OCI-M2 (cell line): Measurements from ENCODE around the gene SPOCK1.

ENCODE experiments used
- DNase-seq: peaks from one replicate; lab custom pipeline; 2025; ENCODE audit not compliant: unreplicated experiment; lab: John Stamatoyannopoulos, UW

Gene SPOCK1

DNA sequence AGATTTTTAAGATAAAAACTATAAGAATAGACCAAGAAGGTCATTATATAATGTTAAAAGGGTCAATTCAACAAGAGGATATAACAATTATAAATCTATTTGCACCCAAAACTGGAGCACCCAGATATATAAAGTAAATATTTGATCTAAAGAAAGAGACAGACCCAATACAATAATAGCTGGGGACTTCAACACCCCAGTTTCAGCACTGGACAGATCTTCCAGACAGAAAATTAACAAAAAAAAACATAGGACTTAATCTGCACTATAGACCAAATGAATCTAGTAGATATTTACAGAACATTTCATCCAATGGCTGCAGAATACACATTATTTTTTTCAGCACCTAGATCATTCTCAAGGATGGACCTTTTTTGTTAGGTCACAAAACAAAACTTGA, 331.9 kb downstream of the SPOCK1 start:
- no peak for DNase-seq

GRCh38 chr5:137164961-137165360, 334.2 kb downstream of the SPOCK1 start:
- no peak for DNase-seq

DNA sequence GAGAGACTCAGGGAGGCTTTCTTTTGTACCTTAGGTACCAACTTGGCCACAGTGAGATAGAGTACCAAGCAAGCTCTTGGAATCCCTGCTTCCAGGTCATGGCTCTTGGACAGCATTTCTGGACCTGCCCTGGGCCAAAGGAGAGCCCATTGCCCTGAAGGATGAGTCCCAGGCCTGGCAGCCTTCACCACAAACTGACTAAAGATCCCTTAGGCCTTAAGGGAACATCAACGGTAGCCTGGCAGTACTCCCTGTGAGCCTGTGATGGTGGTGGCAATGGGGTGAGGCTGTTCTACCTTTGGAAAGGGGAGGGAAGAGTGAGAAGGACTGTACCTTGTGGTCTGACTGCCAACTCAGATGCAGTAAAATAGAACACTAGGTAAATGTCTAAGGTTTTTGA, 334.6 kb downstream of the SPOCK1 start:
- DNase-seq, result no peak

DNA sequence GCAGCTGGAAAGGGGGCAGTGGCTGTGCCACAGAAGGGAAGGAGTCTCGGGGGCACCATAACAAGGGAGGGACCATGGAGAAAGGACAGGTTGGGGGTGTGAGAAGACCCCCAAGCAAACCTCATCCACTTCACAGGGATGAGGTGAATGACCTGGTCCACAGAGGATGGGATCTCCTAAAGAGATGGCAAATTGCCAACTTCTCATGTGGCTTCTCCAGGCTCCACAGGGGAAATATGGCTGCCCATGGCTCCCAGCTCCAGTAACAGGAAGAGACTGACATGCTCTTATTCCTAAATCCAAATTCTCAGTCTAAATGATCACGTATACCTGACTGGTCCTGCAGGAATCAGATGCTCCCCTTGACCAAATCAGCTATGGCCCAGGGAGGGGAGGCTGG, 340.4 kb downstream of the SPOCK1 start:
- DNase-seq, result no peak

DNA sequence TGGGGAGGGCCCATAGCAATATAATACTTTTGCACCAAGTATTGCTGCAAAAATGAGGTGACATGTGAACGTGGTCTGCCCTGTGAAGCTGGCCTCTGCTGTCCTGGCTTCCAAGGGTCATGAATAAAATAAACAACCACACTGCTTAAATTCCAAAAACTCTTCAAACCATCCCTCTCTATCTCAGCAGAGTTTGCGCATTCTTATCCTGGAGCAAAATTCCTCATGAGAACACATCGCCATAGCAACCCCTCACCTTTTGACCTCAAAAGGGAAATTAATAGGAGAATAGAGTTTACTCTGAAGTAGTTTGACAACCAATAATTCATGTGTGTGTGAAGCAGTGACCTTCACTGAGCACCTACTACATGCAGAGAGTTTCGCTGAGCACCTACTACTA, 342.9 kb downstream of the SPOCK1 start:
- DNase-seq, result no peak

GRCh38 chr5:137155261-137156000, 343.7 kb downstream of the SPOCK1 start:
- no peak for DNase-seq

DNA sequence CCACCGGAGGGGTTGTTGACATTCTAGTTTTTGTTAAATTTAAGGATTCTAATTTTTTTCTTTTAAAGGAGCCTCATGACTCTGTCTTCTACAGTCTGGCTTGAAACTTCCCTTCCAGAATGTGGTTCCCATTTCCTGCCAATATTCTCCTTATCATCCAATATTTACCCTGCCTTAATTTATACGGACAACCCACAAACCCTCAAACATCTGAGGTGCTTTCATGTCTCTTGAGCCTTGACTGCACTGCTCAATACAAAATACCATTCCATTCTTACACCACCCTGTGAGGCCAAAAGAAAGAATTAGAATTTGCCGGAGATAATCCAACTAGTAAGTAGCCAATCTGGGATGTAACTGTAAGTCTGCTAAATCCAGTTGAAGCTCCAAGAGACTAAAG, 346.5 kb downstream of the SPOCK1 start:
- no peak for DNase-seq

GRCh38 chr5:137148655-137149054, 350.5 kb downstream of the SPOCK1 start:
- no peak for DNase-seq

DNA sequence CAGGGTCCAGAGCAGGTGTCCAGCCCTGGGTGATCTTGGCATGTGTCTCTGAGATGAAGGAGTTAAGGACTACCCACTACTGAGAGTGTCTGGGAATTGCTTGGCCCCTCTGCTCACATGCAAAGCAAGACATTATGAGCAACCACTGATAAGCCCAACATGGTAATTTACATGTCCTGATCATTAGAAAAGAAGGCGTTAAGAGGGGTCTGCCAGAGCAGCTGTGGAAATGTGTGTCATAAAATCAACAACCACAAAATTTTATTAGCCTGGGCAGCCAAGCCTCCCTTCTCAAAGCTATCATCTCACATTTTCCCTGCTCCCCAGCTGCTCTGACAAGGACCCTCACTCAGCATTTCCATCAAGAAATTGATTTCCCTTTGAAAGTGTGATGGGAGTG, 351.0 kb downstream of the SPOCK1 start:
- DNase-seq, result no peak

GRCh38 chr5:137147346-137147745, 351.8 kb downstream of the SPOCK1 start:
- DNase-seq, result no peak

GRCh38 chr5:137146402-137146890, 352.7 kb downstream of the SPOCK1 start:
- DNase-seq, result no peak

DNA sequence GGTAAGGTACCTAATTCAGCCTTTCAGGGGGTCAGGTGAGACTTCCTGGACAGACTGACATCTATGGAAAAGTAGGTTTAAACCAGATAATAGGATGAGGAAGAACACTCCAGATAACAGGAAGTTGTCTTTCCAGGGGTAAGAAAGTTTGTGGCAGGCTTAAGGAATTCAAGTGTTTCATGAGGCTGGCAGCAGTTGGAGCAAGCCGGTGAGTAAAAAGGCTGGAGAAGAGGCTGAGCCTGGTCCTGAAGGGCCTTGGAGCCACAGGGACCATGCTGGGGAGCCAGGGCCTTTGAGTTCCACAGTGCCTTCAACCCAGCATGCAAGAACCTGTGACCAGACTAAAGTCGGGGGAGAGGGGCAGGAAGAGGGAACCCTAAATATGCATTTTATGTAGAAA, 353.4 kb downstream of the SPOCK1 start:
- no peak for DNase-seq

GRCh38 chr5:137144656-137145055, 354.5 kb downstream of the SPOCK1 start:
- DNase-seq, result no peak

DNA sequence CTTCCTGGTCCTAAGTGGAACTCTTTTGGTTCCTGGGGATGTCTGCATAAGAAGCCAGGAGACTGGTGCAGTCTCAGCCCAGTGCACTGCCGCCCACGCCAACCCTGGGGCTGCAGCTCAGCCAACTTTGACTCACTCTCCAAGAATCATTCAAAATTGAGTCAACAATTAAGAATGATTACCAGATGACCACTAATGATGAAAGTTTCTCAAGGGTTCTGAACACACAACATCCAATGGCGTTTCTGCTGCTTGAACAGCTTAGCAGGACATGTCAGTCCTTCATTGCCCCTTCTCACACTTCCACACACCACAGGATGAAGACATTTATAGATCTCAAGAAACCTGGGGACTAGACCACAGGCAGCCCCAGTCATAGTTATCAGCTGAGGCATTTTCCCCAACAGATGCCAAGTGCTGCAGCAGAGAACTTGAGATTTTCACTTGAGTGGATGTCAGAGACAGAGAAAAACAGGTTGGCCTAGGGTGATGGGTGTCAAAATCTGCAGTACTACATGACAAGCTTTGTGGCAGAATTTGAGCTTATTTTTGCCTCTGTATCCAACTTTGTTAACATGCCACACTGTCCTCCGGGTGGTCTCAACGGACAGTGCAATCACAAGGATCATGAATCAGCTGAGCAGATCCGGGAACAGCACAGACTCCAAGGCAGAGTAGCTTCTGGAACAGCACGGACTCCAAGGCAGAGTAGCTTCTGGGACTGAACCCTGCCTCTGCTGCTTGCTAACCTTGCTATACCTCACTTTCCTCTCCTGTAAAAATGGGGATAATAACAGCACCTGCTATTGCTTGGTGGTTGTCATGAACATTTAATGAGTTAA, 356.1 kb downstream of the SPOCK1 start:
- DNase-seq, result no peak

- no peak for DNase-seq
Observed at GRCh38 chr5:137142346-137142745, 356.8 kb downstream of the SPOCK1 start.

DNA sequence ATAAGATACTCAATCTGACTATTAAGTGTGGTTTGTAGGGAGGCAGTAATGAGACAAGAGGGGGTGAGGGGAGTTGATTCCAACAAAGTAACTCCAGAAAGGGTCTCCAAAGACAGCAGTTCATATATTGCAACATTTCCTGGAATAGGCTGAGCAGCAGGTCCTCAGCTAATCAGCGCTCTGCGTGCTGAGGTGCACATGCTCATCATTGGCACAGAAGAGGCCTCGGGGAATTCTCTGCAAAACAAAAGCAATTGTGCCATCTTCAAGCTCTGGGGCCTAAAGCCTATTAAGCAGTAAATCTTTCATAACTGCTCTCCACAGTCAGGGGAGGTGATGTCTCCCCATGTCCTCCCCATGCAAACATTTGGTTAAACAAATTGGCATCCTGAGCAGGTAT, 357.3 kb downstream of the SPOCK1 start:
- no peak for DNase-seq

DNA sequence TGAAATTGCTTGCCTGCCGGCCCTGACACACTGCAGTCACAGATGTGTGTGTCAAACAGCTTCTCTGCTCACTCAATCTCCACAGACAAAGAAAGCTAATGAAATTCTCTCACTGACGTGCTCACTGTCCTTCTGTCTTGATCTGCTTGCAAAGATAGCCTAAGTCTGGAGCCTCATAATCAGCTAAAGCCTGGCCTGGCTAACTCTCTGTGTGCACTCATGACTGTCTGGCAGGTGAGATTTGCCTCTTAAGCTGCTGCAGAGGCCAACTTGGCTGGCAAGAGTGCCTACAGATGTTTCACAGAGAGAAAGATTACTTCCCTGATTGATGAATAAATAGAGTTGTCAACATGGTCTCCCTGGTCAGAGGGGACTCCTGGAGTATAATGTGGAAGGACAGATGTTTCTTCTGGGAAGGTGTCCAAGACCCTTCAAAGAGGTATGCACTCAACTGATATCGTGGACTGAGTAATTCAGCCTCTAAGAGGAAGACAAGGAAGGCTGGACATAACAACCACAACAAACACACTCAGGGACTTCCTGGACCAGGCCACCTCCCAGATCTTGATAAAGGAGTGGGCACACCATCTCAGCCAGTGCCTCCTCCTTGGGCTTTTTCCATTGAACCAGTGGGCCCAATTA, 362.0 kb downstream of the SPOCK1 start:
- DNase-seq, result no peak

GRCh38 chr5:137134920-137135532, 364.1 kb downstream of the SPOCK1 start:
- DNase-seq, result no peak

GRCh38 chr5:137129886-137130680, 369.0 kb downstream of the SPOCK1 start:
- no peak for DNase-seq

DNA sequence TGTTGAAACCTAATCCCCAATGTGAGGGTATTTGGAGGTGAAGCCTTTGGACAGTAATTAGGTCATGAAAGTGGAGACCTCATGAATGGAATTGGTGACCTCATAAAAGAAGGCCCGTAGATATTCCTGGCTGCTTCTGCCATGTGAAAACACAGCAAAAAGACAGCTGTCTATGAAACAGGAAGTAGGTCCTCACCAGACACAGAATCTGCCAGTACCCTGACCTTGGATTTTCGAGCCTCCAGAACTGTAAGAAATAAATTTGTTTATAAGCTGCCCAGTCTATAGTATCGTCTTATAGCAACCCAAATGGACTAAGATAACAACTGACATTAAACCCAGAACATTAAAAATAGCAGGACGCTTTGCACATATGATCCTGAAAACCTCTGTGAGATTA, 371.1 kb downstream of the SPOCK1 start:
- no peak for DNase-seq

- no peak for DNase-seq
Observed at GRCh38 chr5:137126829-137127228, 372.3 kb downstream of the SPOCK1 start.
